Measurements from ENCODE around the gene MYCL. TPM values are rescaled to one million over a fixed set of nuclear protein-coding genes. Genes with fewer than 3 reads are reported as not detected.
"Not testable (repeated sequence)": the region's sequence is repeated elsewhere in the genome, so short reads cannot be mapped to it uniquely, and the experiment has no call there.

Gene MYCL
- polyA plus RNA-seq, 10 donors = 1.7 to 9.3 (median 2.4) TPM

DNA sequence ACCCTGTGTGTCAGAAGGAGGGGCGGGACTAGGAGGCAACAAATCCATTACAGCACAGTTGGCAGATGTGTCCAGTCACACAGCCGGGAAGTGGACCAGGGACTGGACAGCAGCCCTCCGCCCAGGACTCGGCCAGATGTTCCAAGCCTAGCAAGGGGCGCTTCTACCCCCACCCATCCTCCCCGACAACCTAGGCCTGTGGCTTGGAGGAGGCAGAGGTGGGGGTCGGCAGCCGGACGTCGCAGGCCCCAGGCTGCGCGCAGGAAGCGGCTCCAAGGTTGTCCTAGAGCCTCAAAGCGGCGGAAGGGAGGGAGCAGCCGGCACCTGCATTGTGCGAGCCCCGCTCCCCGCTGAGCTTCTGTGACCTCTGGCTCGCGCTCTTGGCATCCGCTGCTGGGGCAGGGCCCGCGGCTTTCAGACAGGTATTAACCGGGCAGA is 20.6 kb upstream of the MYCL start:
- DNase-seq = peak in 1 of 3 donors; percentile 52

DNA sequence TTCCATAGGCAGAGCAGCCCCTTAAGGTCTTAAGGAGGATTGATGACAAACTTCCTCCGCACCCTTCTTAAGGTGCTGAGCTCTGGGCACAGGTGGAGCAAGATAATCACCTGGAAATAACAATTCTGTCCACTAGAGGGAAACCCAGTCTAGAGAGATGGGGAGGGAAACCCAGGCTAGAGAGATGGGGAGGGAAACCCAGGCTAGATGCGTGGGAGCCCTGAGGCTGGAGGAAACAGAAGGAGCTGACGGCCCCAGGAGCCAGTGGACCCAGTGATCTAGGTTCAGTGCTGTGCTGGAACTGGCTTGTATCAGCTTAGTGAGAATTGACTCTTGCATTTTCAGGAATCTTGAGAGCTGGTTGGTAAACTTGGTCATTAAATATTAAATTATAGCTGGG is 17.8 kb upstream of the MYCL start:
- peak in 1 of 3 donors; percentile 30 for DNase-seq

GRCh38 chr1:39917825-39918224 is 16.1 kb upstream of the MYCL start:
- DNase-seq = no peak

- DNase-seq = no peak
These were observed 13.9 kb upstream of the MYCL start for GRCh38 chr1:39915499-39916129.

DNA sequence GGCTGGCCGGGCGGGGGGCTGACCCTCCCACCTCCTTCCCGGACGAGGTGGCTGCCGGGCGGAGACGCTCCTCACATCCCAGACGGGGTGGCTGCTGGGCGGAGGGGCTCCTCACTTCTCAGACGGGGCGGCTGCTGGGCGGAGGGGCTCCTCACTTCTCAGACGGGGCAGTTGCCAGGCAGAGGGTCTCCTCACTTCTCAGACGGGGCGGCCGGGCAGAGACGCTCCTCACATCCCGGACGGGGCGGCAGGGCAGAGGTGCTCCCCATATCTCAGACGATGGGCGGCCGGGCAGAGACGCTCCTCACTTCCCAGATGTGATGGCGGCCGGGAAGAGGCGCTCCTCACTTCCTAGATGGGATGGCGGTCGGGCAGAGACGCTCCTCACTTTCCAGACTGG is 11.4 kb upstream of the MYCL start:
- DNase-seq = not testable (repeated sequence)

- DNase-seq = no peak
These were observed 8.5 kb upstream of the MYCL start for GRCh38 chr1:39910263-39910662.

DNA sequence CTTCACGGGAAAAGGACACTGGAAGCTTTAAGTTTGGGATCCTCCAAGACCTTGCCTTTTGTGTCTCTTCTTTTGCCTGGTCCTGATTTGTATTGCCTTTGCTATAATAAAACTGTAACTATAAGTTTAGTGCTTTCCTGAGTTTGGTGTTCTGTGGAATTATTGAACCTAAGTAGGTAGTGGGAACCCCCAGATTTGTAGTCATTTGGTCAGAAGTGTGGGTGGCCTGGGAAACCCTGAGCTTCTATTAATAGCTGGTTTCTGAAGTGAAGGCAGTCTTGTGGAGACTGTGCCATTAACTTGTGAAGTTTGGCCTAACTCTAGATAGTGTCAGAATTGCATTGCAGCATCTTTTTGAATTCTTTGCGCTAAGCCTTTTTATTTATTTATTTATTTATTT is 6.8 kb upstream of the MYCL start:
- DNase-seq = no peak

- DNase-seq = no peak
These were observed 6.1 kb upstream of the MYCL start for GRCh38 chr1:39907528-39908453.

GRCh38 chr1:39905172-39905571 is 3.5 kb upstream of the MYCL start:
- DNase-seq = no peak

- no peak for DNase-seq
These were observed 717 bp upstream of the MYCL start for GRCh38 chr1:39902460-39902807.

DNA sequence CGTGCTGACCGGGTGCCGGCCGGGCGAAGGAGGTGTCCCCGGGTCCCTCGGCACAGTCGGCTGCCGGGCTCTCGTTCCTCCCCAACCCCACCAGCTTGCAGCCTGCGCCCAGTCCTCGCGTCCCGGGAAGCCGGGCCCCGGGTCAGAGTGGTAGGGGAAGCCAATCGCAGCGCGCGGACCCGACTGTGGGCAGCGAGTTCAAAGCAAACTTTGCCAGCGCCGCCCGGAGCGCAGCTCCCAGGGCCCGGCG is 328 bp downstream of the MYCL start:
- peak in 1 of 3 donors; percentile 54 for DNase-seq

GRCh38 chr1:39900662-39901463 is 854 bp downstream of the MYCL start:
- no peak for DNase-seq

- no peak for DNase-seq
These were observed 1.8 kb downstream of the MYCL start for GRCh38 chr1:39899611-39900538.

GRCh38 chr1:39898648-39899603 is 2.8 kb downstream of the MYCL start:
- DNase-seq = peak in 1 of 3 donors; percentile 58

- DNase-seq = no peak
These were observed 3.5 kb downstream of the MYCL start for GRCh38 chr1:39898191-39898590.

DNA sequence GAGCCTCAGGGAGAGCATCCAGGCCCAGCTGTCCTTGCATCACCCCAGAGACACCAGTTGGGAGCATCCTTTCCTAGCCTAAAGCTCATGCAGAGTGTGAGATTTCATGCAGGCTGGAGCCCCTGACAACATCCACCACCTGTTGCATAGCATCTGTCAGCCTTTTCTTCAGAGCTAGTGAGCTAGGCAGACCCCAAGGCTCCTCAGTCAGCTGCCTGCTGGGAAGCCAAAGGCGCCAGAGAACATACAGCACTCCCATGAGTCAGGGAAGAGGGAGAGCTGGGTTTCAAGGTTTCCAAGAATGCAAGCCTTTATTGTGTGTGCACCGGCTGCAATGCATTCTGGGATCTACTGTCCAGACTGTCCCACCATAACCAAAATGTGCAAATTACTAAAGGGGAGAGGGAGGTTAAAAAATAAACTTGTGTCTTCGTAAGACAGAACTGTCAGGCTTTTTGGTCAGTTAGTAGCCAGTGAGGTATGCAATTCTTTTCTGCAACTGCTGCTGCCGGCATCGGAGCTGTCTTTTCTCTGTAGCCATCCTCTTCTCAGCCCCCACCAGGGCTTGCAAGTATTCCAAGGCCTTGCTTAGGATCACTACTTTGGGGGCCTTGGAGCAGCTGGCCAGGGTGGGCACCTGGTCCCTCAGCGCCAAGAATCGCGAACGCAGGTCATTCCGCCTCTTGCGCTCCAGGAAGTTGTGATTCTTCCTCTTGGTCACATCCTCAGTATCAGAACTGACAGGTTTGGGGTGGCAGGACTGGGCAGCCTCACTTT is 4.6 kb downstream of the MYCL start:
- DNase-seq = peak; percentile 63 to 76 (median 68)

- no peak for DNase-seq
These were observed 5.8 kb downstream of the MYCL start for GRCh38 chr1:39895731-39896480.

DNA sequence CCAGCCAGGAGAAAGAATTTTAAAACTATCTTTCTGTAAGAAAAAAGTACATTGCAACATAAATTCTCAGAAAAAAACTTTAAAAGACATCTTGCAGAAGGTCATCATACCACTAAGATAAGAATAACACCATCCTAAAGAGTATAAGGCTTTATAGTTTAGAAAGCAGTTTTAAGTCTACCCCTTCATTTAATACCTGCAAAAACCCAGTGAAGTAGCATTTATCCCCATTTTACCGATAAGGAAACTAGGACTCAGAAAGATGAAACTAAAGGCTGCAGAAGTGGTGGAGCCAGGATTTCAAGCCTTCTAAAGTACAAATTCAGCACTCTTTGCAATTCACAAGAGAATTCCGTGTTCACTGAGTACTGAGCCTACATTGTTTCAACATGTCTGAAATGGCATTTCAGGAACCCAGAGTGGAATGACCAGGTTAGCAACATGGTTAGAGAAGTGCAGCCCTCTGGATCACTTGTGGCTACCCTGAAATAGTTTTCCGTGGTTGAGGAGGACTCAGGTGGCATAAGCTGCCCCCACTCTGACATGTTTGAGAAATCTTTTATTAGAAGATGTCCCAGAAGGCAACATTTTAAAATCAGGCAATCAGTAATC is 6.7 kb downstream of the MYCL start:
- DNase-seq = no peak

Measured in muscle of back (tissue), 11 donors.